GM19397 (cell line): ENCODE results near the gene CCM2.

Experiments used
- ATAC-seq: cut with Tn5 transposase; IDR thresholded peaks from one replicate; pipeline ENCODE4 v1.9.1; 2021; ENCODE audit warnings: mild to moderate bottlenecking, moderate library complexity; ENCODE audit not compliant: unreplicated experiment

CCM2 gene

GRCh38 chr7:45061806-45062425 is 61.9 kb downstream of the CCM2 start:
- ATAC-seq: no peak

- ATAC-seq: no peak
Measured at GRCh38 chr7:45064047-45064725, 64.2 kb downstream of the CCM2 start.

- ATAC-seq: no peak
Measured at GRCh38 chr7:45065031-45065995, 65.3 kb downstream of the CCM2 start.

- no peak for ATAC-seq
Measured at GRCh38 chr7:45066409-45066808, 66.4 kb downstream of the CCM2 start.

GRCh38 chr7:45067582-45067981 is 67.6 kb downstream of the CCM2 start:
- no peak for ATAC-seq

- ATAC-seq: no peak
Measured at GRCh38 chr7:45068236-45069023, 68.4 kb downstream of the CCM2 start.

GRCh38 chr7:45069444-45070253 is 69.6 kb downstream of the CCM2 start:
- no peak for ATAC-seq

- no peak for ATAC-seq
Measured at GRCh38 chr7:45070254-45070642, 70.2 kb downstream of the CCM2 start.

- ATAC-seq: no peak
Measured at GRCh38 chr7:45071528-45071927, 71.5 kb downstream of the CCM2 start.

GRCh38 chr7:45072131-45073030 is 72.4 kb downstream of the CCM2 start:
- ATAC-seq: no peak

- ATAC-seq: no peak
Measured at GRCh38 chr7:45073031-45073785, 73.2 kb downstream of the CCM2 start.

GRCh38 chr7:45073786-45074527 is 74.0 kb downstream of the CCM2 start:
- ATAC-seq: no peak

- no peak for ATAC-seq
Measured at GRCh38 chr7:45074528-45075354, 74.7 kb downstream of the CCM2 start.

- ATAC-seq: no peak
Measured at GRCh38 chr7:45075355-45075644, 75.3 kb downstream of the CCM2 start.

GRCh38 chr7:45075871-45076796 is 76.1 kb downstream of the CCM2 start:
- no peak for ATAC-seq

- ATAC-seq: no peak
Measured at GRCh38 chr7:45076946-45077345, 76.9 kb downstream of the CCM2 start.
